ENCODE measurements around the gene DMRT1. TPM values are rescaled to one million over a fixed set of nuclear protein-coding genes. Genes with fewer than 3 reads are reported as not detected.

Gene DMRT1
- total RNA-seq, 1 donor, result not detected

DNA sequence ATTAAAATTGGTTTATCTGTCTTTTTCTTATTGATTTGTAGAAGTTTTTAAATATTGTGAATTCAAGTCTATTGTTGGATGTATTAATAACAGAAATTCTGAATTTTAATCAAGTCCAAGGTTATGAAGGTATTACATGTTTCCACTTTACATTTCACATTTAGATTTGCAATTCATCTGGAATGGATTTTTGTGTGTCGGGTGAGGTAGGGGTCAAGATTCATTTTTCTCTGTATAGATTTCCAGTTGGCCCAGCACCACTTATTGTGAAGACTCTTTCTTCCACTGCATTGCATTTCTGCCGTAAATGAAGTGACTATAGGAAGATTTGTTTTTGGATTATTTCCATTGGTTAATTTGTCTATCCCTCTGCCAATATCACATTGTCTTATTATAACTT, 173.1 kb downstream of the DMRT1 start:
- DNase-seq (ENCODE audit: low read depth), result no peak
- no peak overlapping the region for H3K4me3 ChIP-seq (ENCODE audit: low read depth, low read length)
- TF ChIP-seq, protein P1, sequence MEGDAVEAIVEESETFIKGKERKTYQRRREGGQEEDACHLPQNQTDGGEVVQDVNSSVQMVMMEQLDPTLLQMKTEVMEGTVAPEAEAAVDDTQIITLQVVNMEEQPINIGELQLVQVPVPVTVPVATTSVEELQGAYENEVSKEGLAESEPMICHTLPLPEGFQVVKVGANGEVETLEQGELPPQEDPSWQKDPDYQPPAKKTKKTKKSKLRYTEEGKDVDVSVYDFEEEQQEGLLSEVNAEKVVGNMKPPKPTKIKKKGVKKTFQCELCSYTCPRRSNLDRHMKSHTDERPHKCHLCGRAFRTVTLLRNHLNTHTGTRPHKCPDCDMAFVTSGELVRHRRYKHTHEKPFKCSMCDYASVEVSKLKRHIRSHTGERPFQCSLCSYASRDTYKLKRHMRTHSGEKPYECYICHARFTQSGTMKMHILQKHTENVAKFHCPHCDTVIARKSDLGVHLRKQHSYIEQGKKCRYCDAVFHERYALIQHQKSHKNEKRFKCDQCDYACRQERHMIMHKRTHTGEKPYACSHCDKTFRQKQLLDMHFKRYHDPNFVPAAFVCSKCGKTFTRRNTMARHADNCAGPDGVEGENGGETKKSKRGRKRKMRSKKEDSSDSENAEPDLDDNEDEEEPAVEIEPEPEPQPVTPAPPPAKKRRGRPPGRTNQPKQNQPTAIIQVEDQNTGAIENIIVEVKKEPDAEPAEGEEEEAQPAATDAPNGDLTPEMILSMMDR (IDR thresholded peaks at IDR 0.05; ENCODE audit: insufficient read depth, low read depth, low read length), result no peak

DNA sequence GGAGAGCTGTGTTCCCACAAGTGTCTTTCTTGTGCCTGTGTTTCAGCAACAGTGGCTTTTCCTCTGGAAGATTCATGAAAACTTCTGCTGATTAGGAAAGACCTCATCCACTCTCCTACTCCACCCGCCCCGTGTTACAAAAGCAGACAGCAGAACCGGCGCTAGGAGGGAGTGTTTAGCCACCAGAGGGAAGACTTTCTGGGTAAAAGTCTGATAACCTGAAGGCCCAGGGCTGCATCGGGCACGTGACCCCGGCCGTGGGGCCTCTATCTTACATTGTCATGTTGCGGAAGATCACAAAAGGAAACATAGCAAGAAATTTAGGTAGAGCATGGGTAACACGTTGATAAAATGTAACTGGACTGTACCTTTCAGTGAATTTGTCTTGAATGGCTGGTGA, 176.6 kb downstream of the DMRT1 start:
- DNase-seq (ENCODE audit: low read depth), result peak; percentile 6
- H3K4me3 ChIP-seq (ENCODE audit: low read depth, low read length), result no peak overlapping the region
- TF ChIP-seq, protein P1 (IDR thresholded peaks at IDR 0.05; ENCODE audit: insufficient read depth, low read depth, low read length), result peak; percentile 28

Small RNA genes within 50 kb of the gene (small RNA-seq; reads per million reads assigned to genes)
- gene RNU6-1073P, result not detected

Other genes starting within 250 kb of the DMRT1 start
- gene DMRT3, start 135.0 kb downstream of the DMRT1 start, total RNA-seq, result not detected in 2 replicates
- gene DMRT2, start 208.7 kb downstream of the DMRT1 start, total RNA-seq, result not detected in 2 replicates

Data from fibroblast of villous mesenchyme (primary cell).